HepG2 (cell line): ENCODE data around the gene SHPK. TPM values are rescaled to one million over a fixed set of nuclear protein-coding genes. Genes with fewer than 3 reads are reported as not detected.

Experiments
- ATAC-seq: fragments of 200-7000 bp; cut with Tn5 transposase; 3 replicates; pipeline ENCODE4 v1.9.1; 2020; ENCODE audit warnings: mild to moderate bottlenecking, moderate library complexity
- BruUV-seq: library from RNA; stranded (reverse); fragments of 400-500 nt; replicated peaks from 2 replicates; lab custom pipeline; 2021; lab: Mats Ljungman, UMichigan
- CTCF ChIA-PET: fragments of 300-600 bp; formaldehyde crosslinking; extraction: SDS; loops from one replicate; lab custom pipeline; 2021; ENCODE audit warnings: low total read pairs, inconsistent platforms, low intra/inter-chr PET ratio; lab: Yijun Ruan, JAX
- POLR2A ChIA-PET: fragments of 350-600 bp; sonication (Branson Sonifier 250); formaldehyde crosslinking; loops from one replicate; lab custom pipeline; 2020; ENCODE audit warnings: antibody characterized with exemption, inconsistent platforms; lab: Yijun Ruan, JAX
- DNase-seq: peaks from one replicate; pipeline ENCODE4 v3.0.0-alpha.2; 2015; ENCODE audit warnings: low spot score
- FAIRE-seq: peaks from 3 replicates; lab custom pipeline; 2011; peaks lifted over from hg19 to GRCh38; lab: Jason Lieb, UNC
- H2AFZ ChIP-seq: one replicate; pipeline ENCODE4 v1.6.1; 2011; ENCODE audit warnings: low read length, inconsistent platforms
- H3K27ac ChIP-seq: fragments of 300-600 bp; 3 replicates; pipeline ENCODE4 v1.8.0; 2011; ENCODE audit warnings: mixed run types, mild to moderate bottlenecking, mixed read lengths, low read length, inconsistent platforms; ENCODE audit not compliant: insufficient read depth; ENCODE audit errors: extremely low read length
- H3K27me3 ChIP-seq, 2 experiments: fragments of 200-600 bp in 1 of 2; 2 replicates in 1 of 2; 3 replicates in 1 of 2; pipeline versions ENCODE4 v1.6.0 to v1.8.0; 2011; ENCODE audit warnings: low read length in 2 of 2, mild to moderate bottlenecking in 2 of 2, moderate library complexity in 2 of 2, inconsistent platforms in 1 of 2; ENCODE audit not compliant: insufficient read depth in 2 of 2, control insufficient read depth in 1 of 2
- H3K36me3 ChIP-seq, 2 experiments: fragments of 200-600 bp in 1 of 2; replicated peaks in 1 of 2; 2 replicates in 1 of 2; 3 replicates in 1 of 2; pipeline versions ENCODE4 v1.5.1 to v1.8.0; 2011; ENCODE audit warnings: low read length in 2 of 2, inconsistent platforms in 1 of 2; ENCODE audit not compliant: insufficient read depth in 2 of 2, control insufficient read depth in 1 of 2
- H3K4me1 ChIP-seq: 2 replicates; pipeline ENCODE4 v1.5.1; 2012; ENCODE audit warnings: low read length, inconsistent platforms; ENCODE audit not compliant: insufficient read depth
- H3K4me2 ChIP-seq: 2 replicates; pipeline ENCODE4 v1.6.0; 2011; ENCODE audit warnings: low read depth, low read length, inconsistent platforms
- H3K4me3 ChIP-seq, 3 experiments: fragments of 200-600 bp in 1 of 3; sonication (generic), shearing (Covaris generic) in 1 of 3; replicated peaks in 1 of 3; 2 replicates each; pipeline ENCODE4 v1.5.1; 2011 to 2016; ENCODE audit warnings: low read length in 3 of 3, inconsistent platforms in 2 of 3, low read depth in 2 of 3, mild to moderate bottlenecking in 2 of 3, control low read depth in 1 of 3, mixed read lengths in 1 of 3; ENCODE audit not compliant: insufficient read depth in 1 of 3
- H3K79me2 ChIP-seq: one replicate; pipeline ENCODE4 v1.6.1; 2011; ENCODE audit warnings: low read length, inconsistent platforms; ENCODE audit not compliant: insufficient read depth
- H3K9ac ChIP-seq: 2 replicates; pipeline ENCODE4 v1.6.0; 2011; ENCODE audit warnings: mild to moderate bottlenecking, low read depth, low read length, inconsistent platforms; ENCODE audit not compliant: insufficient read depth
- H3K9me3 ChIP-seq: 2 replicates; pipeline ENCODE4 v1.5.1; 2012; ENCODE audit warnings: mild to moderate bottlenecking, low read length
- H4K20me1 ChIP-seq: 2 replicates; pipeline ENCODE4 v1.6.0; 2011; ENCODE audit warnings: inconsistent platforms, mild to moderate bottlenecking, low read length, moderate library complexity; ENCODE audit not compliant: insufficient read depth
- BCL6 ChIP-seq: IDR thresholded peaks from 2 replicates; pipeline ENCODE4 v1.6.1; 2016; ENCODE audit warnings: missing genetic modification reagents, missing compliant biosample characterization
- CENPBD1 ChIP-seq: sonication (generic); formaldehyde crosslinking; IDR thresholded peaks from 2 replicates; pipeline ENCODE4 v1.8.0; 2022; ENCODE audit warnings: missing genetic modification reagents, low read depth, mild to moderate bottlenecking, borderline replicate concordance
- CSRNP1 ChIP-seq: sonication (generic); formaldehyde crosslinking; IDR thresholded peaks from 2 replicates; pipeline ENCODE4 v1.8.1; 2023; ENCODE audit warnings: mild to moderate bottlenecking, missing genetic modification reagents
- JUND ChIP-seq: sonication (generic); formaldehyde crosslinking; IDR thresholded peaks from 2 replicates; pipeline ENCODE4 v1.8.0; 2022; ENCODE audit warnings: mild to moderate bottlenecking, missing genetic modification reagents
- LCORL ChIP-seq, 2 experiments: fragments of 450-650 bp in 1 of 2; sonication (generic) in 1 of 2; formaldehyde crosslinking in 1 of 2; IDR thresholded peaks; 2 replicates each; pipeline versions ENCODE4 v1.5.0 to v1.6.1; 2017 to 2020; ENCODE audit warnings: antibody characterized with exemption in 1 of 2, missing genetic modification reagents in 1 of 2
- MTA1 ChIP-seq: sonication (generic); formaldehyde crosslinking; IDR thresholded peaks from 2 replicates; pipeline ENCODE4 v1.4.0; 2020; ENCODE audit warnings: missing genetic modification reagents, mild to moderate bottlenecking, borderline replicate concordance
- PITX1 ChIP-seq: sonication (generic); formaldehyde crosslinking; IDR thresholded peaks from 2 replicates; pipeline ENCODE4 v1.5.1; 2020; ENCODE audit warnings: mild to moderate bottlenecking, missing genetic modification reagents
- PRDM10 ChIP-seq: sonication (generic); formaldehyde crosslinking; IDR thresholded peaks from 2 replicates; pipeline ENCODE4 v1.4.0; 2020; ENCODE audit warnings: low read depth, missing genetic modification reagents
- RAD21 ChIP-seq: fragments of 450-650 bp; formaldehyde crosslinking; IDR thresholded peaks from 2 replicates; pipeline ENCODE4 v1.5.0; 2020; ENCODE audit warnings: mild to moderate bottlenecking
- REPIN1 ChIP-seq: sonication (generic); formaldehyde crosslinking; IDR thresholded peaks from 2 replicates; pipeline ENCODE4 v1.8.0; 2022; ENCODE audit warnings: missing genetic modification reagents, low read depth, mild to moderate bottlenecking, borderline replicate concordance
- STAG1 ChIP-seq: sonication (generic); formaldehyde crosslinking; IDR thresholded peaks from 2 replicates; pipeline ENCODE4 v1.4.0; 2020; ENCODE audit warnings: missing genetic modification reagents
- ZBTB33 ChIP-seq: sonication (generic); formaldehyde crosslinking; IDR thresholded peaks from 2 replicates; pipeline ENCODE4 v1.4.0; 2020; ENCODE audit warnings: missing genetic modification reagents
- ZBTB38 ChIP-seq: sonication (generic); formaldehyde crosslinking; IDR thresholded peaks from 2 replicates; pipeline ENCODE4 v1.5.1; 2020; ENCODE audit warnings: mild to moderate bottlenecking, missing genetic modification reagents
- ZNF256 ChIP-seq: sonication (generic); formaldehyde crosslinking; conservative IDR thresholded peaks from 2 replicates; pipeline ENCODE4 v1.4.0; 2020; ENCODE audit warnings: missing genetic modification reagents
- ZNF839 ChIP-seq: sonication (generic); formaldehyde crosslinking; IDR thresholded peaks from 2 replicates; pipeline ENCODE4 v1.4.0; 2020; ENCODE audit warnings: missing genetic modification reagents, mild to moderate bottlenecking, borderline replicate concordance
- ZSCAN31 ChIP-seq: sonication (generic); formaldehyde crosslinking; IDR thresholded peaks from 2 replicates; pipeline ENCODE4 v1.5.0; 2020; ENCODE audit warnings: low read depth, mild to moderate bottlenecking, missing genetic modification reagents
- WGBS: methylation state at CpG from one replicate; pipeline ENCODE4 v1.1.6; 2017; ENCODE audit warnings: low lambda C conversion rate; 5-methylcytosine and 5-hydroxymethylcytosine counted together
- in situ Hi-C: cut with HindIII; loops from 2 replicates; pipeline ENCODE4 v1.10.0; 2017; ENCODE audit warnings: low pct_unique_long_range_greater_than_20kb; ENCODE audit not compliant: extremely low pct_ligation_motif_present
- intact Hi-C: fragments of 100-400 bp; cut with micrococcal nuclease; formaldehyde crosslinking; loops from one replicate; pipeline ENCODE4 v1.10.0; 2022; ENCODE audit not compliant: unreplicated experiment
- polyA plus RNA-seq, 8 experiments: library from polyadenylated mRNA; depleted of rRNA in 3 of 8; stranded (reverse) in 7 of 8; unstranded in 1 of 8; fragments of >200 nt; fragmentation: Illumina TruSeq in 4 of 8; extraction: Trizol in 4 of 8; gene quantifications; 2 replicates each; pipeline versions ENCODE4 v1.2.1 to v1.2.3, GENCODE V29; 2011 to 2016; ENCODE audit warnings: low read depth in 4 of 8, missing spikeins in 1 of 8, mixed read lengths in 1 of 8; ENCODE audit not compliant: insufficient read depth in 1 of 8
- total RNA-seq, 5 experiments: library from RNA; depleted of rRNA; stranded (reverse); fragments of >200 nt; fragmentation: Illumina TruSeq; extraction: Trizol; gene quantifications; 2 replicates each; pipeline ENCODE4 v1.2.3, GENCODE V29; 2016; ENCODE audit warnings: low read depth in 1 of 5

The SHPK gene
- total and polyA plus RNA-seq, 2 of the 13 experiments (the other 11 are each of a cell fraction or from before 2014, with no cell fraction given) = 16.2 to 30.9 TPM

- no peaks in the 10 kb centered on the region for H3K79me2 ChIP-seq
- no peaks in the 10 kb centered on the region for H3K27me3 ChIP-seq
- BruUV-seq = no TSS peak
- 90% methylated on average over 16 of the region's 16 CpGs for WGBS
- H3K9ac ChIP-seq = no peak overlapping the region
- H3K9me3 ChIP-seq = no peaks in the 10 kb centered on the region
- 0 out of 2 replicates have a peak, but pooled peaks cover 2% of the 10 kb centered on the region for H4K20me1 ChIP-seq
- H3K4me1 ChIP-seq = peaks cover 5% of the 10 kb centered on the region; the same call in 1 of the 2 replicates
- H3K27ac ChIP-seq = no peak overlapping the region
- no peak overlapping the region for H3K4me2 ChIP-seq
- no peak overlapping the region for H2AFZ ChIP-seq
- in situ Hi-C loops (no loop called here), intact Hi-C loops (no loop called here)
- peak; percentile 8 for FAIRE-seq
- H3K4me3 ChIP-seq = no peak overlapping the region
- POLR2A ChIA-PET = interaction anchor here (1.0 to 1.1 kb wide), 2 partner anchors 34 to 65 kb away, joined by 7 read pairs; partner anchors contain the start of genes CTNS, SHPK and TAX1BP3
- H3K36me3 ChIP-seq = peaks cover 7 to 12% of the 10 kb centered on the region in 2 experiments; a peak in 4 of 5 replicates
- peak; percentile 33; the same call in 1 of the 3 replicates for ATAC-seq
- peak; percentile 44 for DNase-seq
- CTCF ChIA-PET = interaction anchor here (1.4 kb wide), 1 partner anchor 45 kb away, joined by 9 read pairs; no protein-coding TSS in a partner anchor
- TF ChIP-seq PRDM10 (no peak), JUND (CRISPR knock-in tag) (no peak), ZBTB33 (CRISPR knock-in tag) (peak; percentile 100), PITX1 (CRISPR knock-in tag) (0 out of 2 replicates have a peak, but pooled peaks have one; percentile 11), ZSCAN31 (no peak), BCL6 (CRISPR knock-in tag) (no peak), CSRNP1 (no peak), REPIN1 (CRISPR knock-in tag) (no peak), MTA1 (CRISPR knock-in tag) (no peak), RAD21 (CRISPR knock-in tag) (peak; percentile 32; the same call in 1 of the 2 replicates), LCORL (IDR thresholded peaks at IDR 0.05) (no peak), LCORL (CRISPR knock-in tag; IDR thresholded peaks at IDR 0.05) (no peak), STAG1 (peak; percentile 63), ZNF839 (CRISPR knock-in tag) (no peak), CENPBD1 (no peak), ZBTB38 (peak; percentile 67), ZNF256 (CRISPR knock-in tag) (no peak)
These were observed 33.6 kb downstream of the SHPK start for GRCh38 chr17:3602499-3602898.
